ENCODE data around the gene METRN. TPM values are rescaled to one million over a fixed set of nuclear protein-coding genes. Genes with fewer than 3 reads are reported as not detected.

Gene METRN
- total and polyA plus RNA-seq, 2 of the 4 experiments (the other 2 are of a cell fraction), result 6.1 to 48.2 TPM

GRCh38 chr16:722835-723633 lies 8.1 kb downstream of the METRN start:
- no peak overlapping the region for H3K56ac ChIP-seq (ENCODE audit: extremely low read depth, insufficient read depth, low read length)
- H3K18ac ChIP-seq (ENCODE audit: low read depth, low read length), result no peak overlapping the region
- no peaks in the 10 kb centered on the region for H3K27me3 ChIP-seq (ENCODE audit: control insufficient read depth, insufficient read depth, low read length)
- H3K4ac ChIP-seq (ENCODE audit: low read depth, low read length), result no peak overlapping the region
- H2AK5ac ChIP-seq (ENCODE audit: low read depth, low read length), result no peak overlapping the region
- H2AK9ac ChIP-seq (replicated peaks; ENCODE audit: low read depth, low read length, poor library complexity), result peak overlapping the region; percentile 35
- TF ChIP-seq RFX5 (IDR thresholded peaks at IDR 0.05; ENCODE audit: low read depth, low read length) (no peak), MAZ (IDR thresholded peaks at IDR 0.05; ENCODE audit: borderline replicate concordance, low read depth, low read length) (no peak), NFE2L2 (IDR thresholded peaks at IDR 0.05; ENCODE audit: low read depth, low read length) (no peak), MAFK (IDR thresholded peaks at IDR 0.05; ENCODE audit: low read depth, low read length) (no peak), SMC3 (IDR thresholded peaks at IDR 0.05; ENCODE audit: low read depth, low read length) (no peak), POLR2A (IDR thresholded peaks at IDR 0.05; ENCODE audit: low read depth, low read length) (no peak), USF2 (IDR thresholded peaks at IDR 0.05; ENCODE audit: low read depth, low read length) (no peak), CEBPB (IDR thresholded peaks at IDR 0.05; ENCODE audit: low read depth, low read length) (no peak), BHLHE40 (IDR thresholded peaks at IDR 0.05; ENCODE audit: low read depth, low read length) (no peak), RAD21 (IDR thresholded peaks at IDR 0.05; ENCODE audit: low read length) (no peak), CHD1 (IDR thresholded peaks at IDR 0.05; ENCODE audit: low read depth, low read length) (no peak)
- TF ChIP-seq, protein P1, sequence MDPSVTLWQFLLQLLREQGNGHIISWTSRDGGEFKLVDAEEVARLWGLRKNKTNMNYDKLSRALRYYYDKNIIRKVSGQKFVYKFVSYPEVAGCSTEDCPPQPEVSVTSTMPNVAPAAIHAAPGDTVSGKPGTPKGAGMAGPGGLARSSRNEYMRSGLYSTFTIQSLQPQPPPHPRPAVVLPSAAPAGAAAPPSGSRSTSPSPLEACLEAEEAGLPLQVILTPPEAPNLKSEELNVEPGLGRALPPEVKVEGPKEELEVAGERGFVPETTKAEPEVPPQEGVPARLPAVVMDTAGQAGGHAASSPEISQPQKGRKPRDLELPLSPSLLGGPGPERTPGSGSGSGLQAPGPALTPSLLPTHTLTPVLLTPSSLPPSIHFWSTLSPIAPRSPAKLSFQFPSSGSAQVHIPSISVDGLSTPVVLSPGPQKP (IDR thresholded peaks at IDR 0.05; ENCODE audit: borderline replicate concordance, low read depth, low read length), result no peak
- H4K8ac ChIP-seq (ENCODE audit: low read depth in 2 of 2, low read length in 2 of 2), result no peak overlapping the region
- H2BK5ac ChIP-seq (ENCODE audit: low read depth, low read length, poor library complexity, severe bottlenecking), result no peak overlapping the region
- dilution Hi-C loops (cut with HindIII; ENCODE audit: low sequenced_read_pairs, unreplicated experiment), result no loop called here
- H4K5ac ChIP-seq (ENCODE audit: low read depth, low read length), result no peak overlapping the region
- DNase-seq, result no peak
- H3K23ac ChIP-seq (ENCODE audit: low read depth, low read length), result no peak overlapping the region
- in situ Hi-C loops (cut with MboI; ENCODE audit: low sequenced_read_pairs), result loop anchor here (25.0 kb wide), 1 partner anchor 339 kb away; the partner anchor contains the start of gene SSTR5
- no peak overlapping the region for H2BK20ac ChIP-seq (ENCODE audit: low read depth, low read length)
- no peaks in the 10 kb centered on the region for H4K20me1 ChIP-seq (ENCODE audit: insufficient read depth, low read length)
- no peaks in the 10 kb centered on the region for H3K9me3 ChIP-seq (ENCODE audit: control insufficient read depth, insufficient read depth, low read length)
- peaks cover 13 to 15% of the 10 kb centered on the region in 2 experiments for H3K79me1 ChIP-seq (ENCODE audit: low read depth in 1 of 2, low read length in 2 of 2)
- H3K4me2 ChIP-seq (ENCODE audit: low read depth, low read length), result no peak overlapping the region
- intact Hi-C loops (cut with micrococcal nuclease), result no loop called here
- no peak overlapping the region for H3K9ac ChIP-seq (ENCODE audit: low read depth, low read length)
- peaks cover 1% of the 10 kb centered on the region; the same call in 1 of the 2 replicates for H3K36me3 ChIP-seq (ENCODE audit: control insufficient read depth, insufficient read depth, low read length)
- no peak overlapping the region for H3K4me3 ChIP-seq (ENCODE audit: insufficient read depth, low read depth, low read length)
- no peak overlapping the region for H3K27ac ChIP-seq (ENCODE audit: insufficient read depth, low read length)
- H2BK15ac ChIP-seq (ENCODE audit: low read depth, low read length), result no peak overlapping the region
- CTCF ChIA-PET, result no interaction called here
- H3K14ac ChIP-seq (replicated peaks; ENCODE audit: low read depth, low read length), result no peak overlapping the region
- no peak overlapping the region for H2BK120ac ChIP-seq (ENCODE audit: low read depth, low read length)
- WGBS, 2 experiments (ENCODE audit: extremely low coverage in 2 of 2, insufficient read length in 1 of 2), result 97% methylated on average over 11 of the region's 24 CpGs; no CpG with 5 or more reads in 1 of the 2 experiments
- POLR2A ChIA-PET (ENCODE audit: unreplicated experiment), result no interaction called here
- peaks cover 14% of the 10 kb centered on the region for H3K4me1 ChIP-seq (ENCODE audit: control insufficient read depth, insufficient read depth, low read length)
- peak overlapping the region; percentile 5 for H2AFZ ChIP-seq (replicated peaks; ENCODE audit: low read length, poor library complexity)
- no peak overlapping the region for H4K91ac ChIP-seq (ENCODE audit: insufficient read depth, low read depth, low read length)
- BruUV-seq (replicated peaks), result no TSS peak
- peaks cover 2% of the 10 kb centered on the region; the same call in 1 of the 2 replicates for H3K9me1 ChIP-seq (ENCODE audit: insufficient read depth, low read length)
- ATAC-seq (ENCODE audit: low read depth), result no peak
